Measurements from ENCODE around the gene RBFOX1. TPM values are rescaled to one million over a fixed set of nuclear protein-coding genes. Genes with fewer than 3 reads are reported as not detected.

RBFOX1 gene
- total RNA-seq, 1 donor from 2014 or later: 0.69 TPM

DNA sequence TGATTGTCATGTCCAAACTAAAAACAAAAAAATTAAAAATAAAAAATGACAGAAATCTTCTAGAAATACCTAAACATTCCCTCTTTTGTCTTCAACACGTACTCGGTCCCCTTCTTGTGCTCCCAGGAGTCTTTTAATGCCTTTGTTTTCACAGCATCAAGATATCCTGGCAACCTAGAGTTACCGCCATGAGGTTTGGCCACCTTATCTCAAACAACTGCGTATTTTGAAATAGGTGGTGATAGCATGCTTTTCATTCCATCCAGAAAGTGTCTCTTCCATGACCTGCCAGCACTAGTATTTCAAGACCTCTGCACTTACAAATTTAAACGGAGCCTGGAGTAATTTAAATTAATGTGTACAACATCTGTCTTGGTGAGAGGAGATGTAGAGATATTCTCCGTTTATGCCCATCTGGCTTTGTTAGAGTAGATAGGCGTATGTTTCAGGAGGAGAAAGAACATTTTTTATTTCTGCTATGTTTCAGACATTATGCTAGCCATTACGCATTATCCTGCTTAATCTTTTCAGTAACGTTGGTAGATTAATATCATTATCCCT is 42.0 kb downstream of the RBFOX1 start:
- no peak overlapping the region for H3K27ac Mint-ChIP-seq (ENCODE audit: unreplicated experiment)
- peaks cover 1% of the 10 kb centered on the region for H3K27me3 Mint-ChIP-seq (ENCODE audit: unreplicated experiment)
- no peak overlapping the region for H3K4me3 Mint-ChIP-seq (ENCODE audit: unreplicated experiment)
- H3K4me1 Mint-ChIP-seq (ENCODE audit: unreplicated experiment): no peaks in the 10 kb centered on the region
- TF ChIP-seq CTCF (IDR thresholded peaks at IDR 0.05; ENCODE audit: unreplicated experiment): no peak
- no peak for DNase-seq (ENCODE audit: low spot score)
- peaks cover 20% of the 10 kb centered on the region for H3K9me3 Mint-ChIP-seq (ENCODE audit: unreplicated experiment)
- H3K36me3 Mint-ChIP-seq (ENCODE audit: low read depth, unreplicated experiment): no peaks in the 10 kb centered on the region

DNA sequence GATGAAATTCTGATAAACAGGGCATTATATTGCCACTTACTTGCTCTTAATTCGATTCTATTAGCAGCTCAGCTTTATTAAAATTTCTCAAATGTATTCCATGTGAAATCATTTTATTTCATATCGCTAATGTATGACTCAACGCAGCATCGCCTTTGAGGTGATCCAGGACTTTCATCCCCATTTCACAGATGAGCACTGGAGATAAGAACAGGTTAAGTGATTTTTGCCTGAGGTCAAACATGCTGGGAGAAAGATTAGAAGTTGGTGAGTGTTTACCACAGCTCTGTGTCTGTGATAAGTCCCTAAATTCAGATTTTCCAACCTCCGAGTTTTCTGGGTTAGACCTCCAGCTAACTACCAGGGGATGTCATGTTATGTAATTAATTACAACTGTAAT is 43.6 kb downstream of the RBFOX1 start:
- H3K36me3 Mint-ChIP-seq (ENCODE audit: low read depth, unreplicated experiment): no peaks in the 10 kb centered on the region
- TF ChIP-seq CTCF (IDR thresholded peaks at IDR 0.05; ENCODE audit: unreplicated experiment): no peak
- DNase-seq (ENCODE audit: low spot score): no peak
- H3K4me1 Mint-ChIP-seq (ENCODE audit: unreplicated experiment): no peaks in the 10 kb centered on the region
- H3K27ac Mint-ChIP-seq (ENCODE audit: unreplicated experiment): no peak overlapping the region
- H3K9me3 Mint-ChIP-seq (ENCODE audit: unreplicated experiment): peaks cover 18% of the 10 kb centered on the region
- H3K27me3 Mint-ChIP-seq (ENCODE audit: unreplicated experiment): peaks cover 3% of the 10 kb centered on the region
- H3K4me3 Mint-ChIP-seq (ENCODE audit: unreplicated experiment): no peak overlapping the region

- Mint-ChIP-seq H3K9me3 (ENCODE audit: unreplicated experiment) (peaks cover 18% of the 10 kb centered on the region), H3K4me3 (ENCODE audit: unreplicated experiment) (no peak overlapping the region), H3K4me1 (ENCODE audit: unreplicated experiment) (no peaks in the 10 kb centered on the region), H3K36me3 (ENCODE audit: low read depth, unreplicated experiment) (no peaks in the 10 kb centered on the region), H3K27ac (ENCODE audit: unreplicated experiment) (no peak overlapping the region), H3K27me3 (ENCODE audit: unreplicated experiment) (peaks cover 3% of the 10 kb centered on the region)
- no peak for TF ChIP-seq CTCF (IDR thresholded peaks at IDR 0.05; ENCODE audit: unreplicated experiment)
- DNase-seq (ENCODE audit: low spot score): no peak
Observed at GRCh38 chr16:7377231-7377630, 44.6 kb downstream of the RBFOX1 start.

DNA sequence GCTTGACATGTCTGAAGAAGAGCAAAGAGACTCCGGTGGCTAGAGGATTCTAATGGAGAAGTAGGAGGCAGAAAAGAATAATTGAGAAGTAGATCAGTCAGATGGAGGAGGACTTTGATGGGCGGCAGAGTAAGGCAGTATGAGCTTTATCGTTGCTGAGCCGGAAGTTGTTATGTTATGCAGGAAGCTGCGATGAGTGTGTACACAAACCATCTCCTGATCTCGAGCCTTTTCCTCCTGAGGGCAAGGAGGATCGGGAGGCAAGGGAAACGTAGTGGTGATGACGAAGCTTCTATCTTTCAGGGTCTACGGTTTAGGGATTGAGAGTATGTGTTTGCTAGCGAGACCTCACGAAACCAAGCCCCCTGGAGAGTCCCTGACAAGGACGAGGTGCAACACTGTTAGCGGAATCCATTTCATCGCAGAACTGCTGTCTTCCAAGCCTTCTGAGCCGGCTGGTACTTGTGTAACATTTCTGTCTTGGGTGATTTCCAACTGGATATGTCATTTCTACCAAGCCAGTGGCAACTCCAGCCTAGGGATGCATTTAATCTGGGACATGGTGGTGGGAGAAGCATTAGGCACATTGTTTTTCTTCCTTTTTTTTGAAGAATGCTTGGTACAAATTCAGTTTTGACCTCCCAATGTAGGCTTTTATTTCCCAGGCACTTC is 45.5 kb downstream of the RBFOX1 start:
- Mint-ChIP-seq H3K36me3 (ENCODE audit: low read depth, unreplicated experiment) (no peaks in the 10 kb centered on the region), H3K9me3 (ENCODE audit: unreplicated experiment) (peaks cover 16% of the 10 kb centered on the region), H3K4me3 (ENCODE audit: unreplicated experiment) (no peak overlapping the region), H3K27ac (ENCODE audit: unreplicated experiment) (no peak overlapping the region), H3K27me3 (ENCODE audit: unreplicated experiment) (peaks cover 1% of the 10 kb centered on the region), H3K4me1 (ENCODE audit: unreplicated experiment) (no peaks in the 10 kb centered on the region)
- no peak for TF ChIP-seq CTCF (IDR thresholded peaks at IDR 0.05; ENCODE audit: unreplicated experiment)
- DNase-seq (ENCODE audit: low spot score): no peak

DNA sequence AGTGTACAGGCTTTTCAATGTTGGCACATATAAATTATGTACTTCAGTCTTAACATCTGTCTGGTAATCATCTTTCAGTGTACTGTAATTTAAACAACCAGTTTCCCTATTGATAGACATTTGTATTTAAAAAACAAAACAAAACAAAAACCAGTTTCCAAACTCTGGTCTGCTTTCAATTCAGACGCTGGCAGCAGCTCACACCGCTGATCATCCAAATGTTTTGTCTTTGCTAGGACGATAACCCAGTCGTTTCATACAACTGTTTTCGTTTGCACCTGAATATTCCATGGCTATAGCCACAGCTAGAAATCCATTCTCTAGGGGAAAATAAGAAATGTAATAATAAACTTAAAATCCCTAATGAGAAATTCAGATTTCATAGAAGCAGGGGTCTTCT is 47.8 kb downstream of the RBFOX1 start:
- H3K4me3 Mint-ChIP-seq (ENCODE audit: unreplicated experiment): no peak overlapping the region
- H3K27ac Mint-ChIP-seq (ENCODE audit: unreplicated experiment): no peak overlapping the region
- no peak for DNase-seq (ENCODE audit: low spot score)
- no peaks in the 10 kb centered on the region for H3K36me3 Mint-ChIP-seq (ENCODE audit: low read depth, unreplicated experiment)
- H3K27me3 Mint-ChIP-seq (ENCODE audit: unreplicated experiment): peaks cover 1% of the 10 kb centered on the region
- TF ChIP-seq CTCF (IDR thresholded peaks at IDR 0.05; ENCODE audit: unreplicated experiment): no peak
- H3K4me1 Mint-ChIP-seq (ENCODE audit: unreplicated experiment): no peaks in the 10 kb centered on the region
- peaks cover 18% of the 10 kb centered on the region for H3K9me3 Mint-ChIP-seq (ENCODE audit: unreplicated experiment)

Data from endothelial cell (in vitro differentiated cells).